Endothelial cell of umbilical vein (primary cell): Measurements from ENCODE around the gene NEO1. TPM values are rescaled to one million over a fixed set of nuclear protein-coding genes. Genes with fewer than 3 reads are reported as not detected.

Experiments used
- BruUV-seq: library from RNA; stranded (reverse); fragments of 400-500 nt; replicated peaks from 2 replicates; lab custom pipeline; 2021; lab: Mats Ljungman, UMichigan
- CTCF ChIA-PET: fragments of 300-600, 350-600 bp; sonication (Branson Sonifier 250); formaldehyde crosslinking; loops from one replicate; lab custom pipeline; 2021; ENCODE audit warnings: antibody characterized with exemption, inconsistent platforms; lab: Charles Lee
- POLR2A ChIA-PET: fragments of 300-600, 350-600 bp; sonication (Branson Sonifier 250); formaldehyde crosslinking; loops from one replicate; lab custom pipeline; 2021; ENCODE audit warnings: antibody characterized with exemption, inconsistent platforms; lab: Charles Lee
- DNase-seq: peaks from one replicate; pipeline ENCODE4 v3.0.0-alpha.2; 2011; ENCODE audit warnings: low read depth, low spot score
- FAIRE-seq: peaks from 2 replicates; lab custom pipeline; 2011; peaks lifted over from hg19 to GRCh38; lab: Jason Lieb, UNC
- H2AFZ ChIP-seq: 2 replicates; pipeline ENCODE4 v1.6.0; 2012; ENCODE audit warnings: low read depth, low read length, control low read depth, inconsistent platforms
- H3K27ac ChIP-seq: 2 replicates; pipeline ENCODE4 v1.5.1; 2011; ENCODE audit warnings: low read depth, mild to moderate bottlenecking, control low read depth, low read length, moderate library complexity; ENCODE audit not compliant: insufficient read depth
- H3K27me3 ChIP-seq, 2 experiments: 2 replicates each; pipeline versions ENCODE4 v1.6.0 to v1.6.1; 2011; ENCODE audit warnings: low read length in 2 of 2, mixed read lengths in 1 of 2; ENCODE audit not compliant: control insufficient read depth in 2 of 2, insufficient read depth in 2 of 2
- H3K36me3 ChIP-seq, 2 experiments: 2 replicates in 1 of 2; 3 replicates in 1 of 2; pipeline ENCODE4 v1.5.1; 2011; ENCODE audit warnings: low read length in 2 of 2, mild to moderate bottlenecking in 1 of 2, moderate library complexity in 1 of 2; ENCODE audit not compliant: control insufficient read depth in 2 of 2, insufficient read depth in 2 of 2; ENCODE audit errors: extremely low read depth in 1 of 2
- H3K4me1 ChIP-seq: 3 replicates; pipeline ENCODE4 v1.5.1; 2011; ENCODE audit warnings: mild to moderate bottlenecking, low read length; ENCODE audit not compliant: control insufficient read depth, insufficient read depth; ENCODE audit errors: extremely low read depth
- H3K4me2 ChIP-seq: 2 replicates; pipeline ENCODE4 v1.6.1; 2011; ENCODE audit warnings: low read length, control low read depth, mixed read lengths; ENCODE audit not compliant: insufficient read depth
- H3K4me3 ChIP-seq, 3 experiments: fragments of 200-600 bp in 1 of 3; sonication (generic), shearing (Covaris generic) in 1 of 3; replicated peaks in 1 of 3; 2 replicates each; pipeline ENCODE4 v1.5.1; 2011 to 2016; ENCODE audit warnings: control low read depth in 3 of 3, low read length in 3 of 3, mild to moderate bottlenecking in 2 of 3, inconsistent platforms in 1 of 3, low read depth in 1 of 3, moderate library complexity in 1 of 3; ENCODE audit not compliant: insufficient read depth in 1 of 3
- H3K79me2 ChIP-seq: 2 replicates; pipeline ENCODE4 v1.6.0; 2012; ENCODE audit warnings: low read length, inconsistent platforms; ENCODE audit not compliant: control insufficient read depth, insufficient read depth
- H3K9ac ChIP-seq: replicated peaks from 2 replicates; pipeline ENCODE3; 2011; ENCODE audit warnings: low read length, control low read depth; ENCODE audit not compliant: insufficient read depth; ENCODE audit errors: extremely low read depth
- H3K9me1 ChIP-seq: replicated peaks from 3 replicates; pipeline ENCODE4 v1.6.0; 2011; ENCODE audit warnings: mild to moderate bottlenecking, low read length; ENCODE audit not compliant: control insufficient read depth, insufficient read depth; ENCODE audit errors: extremely low read depth
- H3K9me3 ChIP-seq: replicated peaks from 2 replicates; pipeline ENCODE4 v1.5.1; 2012; ENCODE audit warnings: low read length, inconsistent platforms; ENCODE audit not compliant: control insufficient read depth, insufficient read depth
- H4K20me1 ChIP-seq: replicated peaks from 2 replicates; pipeline ENCODE3; 2011; ENCODE audit warnings: mild to moderate bottlenecking, low read length; ENCODE audit not compliant: control insufficient read depth, insufficient read depth; ENCODE audit errors: extremely low read depth
- EZH2 ChIP-seq: IDR thresholded peaks from 2 replicates; pipeline ENCODE4 v1.6.1; 2012; ENCODE audit warnings: borderline replicate concordance, low read depth, mild to moderate bottlenecking, moderate library complexity, low read length, inconsistent platforms; ENCODE audit not compliant: severe bottlenecking
- FOS ChIP-seq: IDR thresholded peaks from 2 replicates; pipeline ENCODE4 v1.6.1; 2011; ENCODE audit warnings: mild to moderate bottlenecking, low read length, moderate library complexity, borderline replicate concordance; ENCODE audit not compliant: insufficient read depth
- GATA2 ChIP-seq: IDR thresholded peaks from 2 replicates; pipeline ENCODE4 v1.7.0; 2011; ENCODE audit warnings: low read depth, mild to moderate bottlenecking, moderate library complexity, mixed read lengths, low read length; ENCODE audit not compliant: insufficient read length, insufficient read depth
- JUN ChIP-seq: IDR thresholded peaks from 2 replicates; pipeline ENCODE4 v1.6.1; 2011; ENCODE audit warnings: borderline replicate concordance, low read depth; ENCODE audit not compliant: insufficient read length, insufficient read depth
- MYC ChIP-seq: IDR thresholded peaks from one replicate; pipeline ENCODE4 v1.6.1; 2011; ENCODE audit warnings: mild to moderate bottlenecking, low read depth, low read length
- POLR2A ChIP-seq: IDR thresholded peaks from 2 replicates; pipeline ENCODE4 v1.6.1; 2012; ENCODE audit warnings: low read depth, mild to moderate bottlenecking, control low read depth, low read length
- POLR2AphosphoS5 ChIP-seq: IDR thresholded peaks from 2 replicates; pipeline ENCODE4 v1.6.1; 2012; ENCODE audit warnings: low read depth, mild to moderate bottlenecking, control low read depth, low read length, moderate library complexity; ENCODE audit not compliant: insufficient read depth
- dilution Hi-C: fragments of 300-500 bp; cut with MboI; formaldehyde crosslinking; loops from one replicate; pipeline ENCODE4 v1.15.0; 2019; ENCODE audit warnings: low sequenced_read_pairs; ENCODE audit not compliant: extremely low pct_ligation_motif_present
- intact Hi-C: fragments of 100-400 bp; cut with micrococcal nuclease; formaldehyde crosslinking; loops from one replicate; pipeline ENCODE4 v1.10.0; 2022
- polyA plus RNA-seq, 4 experiments: library from polyadenylated mRNA; depleted of rRNA in 3 of 4; stranded (reverse) in 3 of 4; unstranded in 1 of 4; fragments of >200 nt; gene quantifications; 2 replicates each; pipeline versions ENCODE4 v1.2.1 to v1.2.3, GENCODE V29; 2011 to 2012; ENCODE audit warnings: missing spikeins in 1 of 4
- total RNA-seq: library from RNA; stranded (reverse); gene quantifications from 2 replicates; pipeline ENCODE4 v1.2.3, GENCODE V29; 2021
- TF ChIP-seq, protein P1 (sequence below), 2 donors: IDR thresholded peaks; 1 replicate in 1 of 2; 2 replicates in 1 of 2; pipeline ENCODE4 v1.5.1; 2011; ENCODE audit warnings: low read length in 2 of 2, mild to moderate bottlenecking in 2 of 2, moderate library complexity in 2 of 2, control low read depth in 1 of 2, inconsistent platforms in 1 of 2, low read depth in 1 of 2; ENCODE audit not compliant: insufficient read depth in 1 of 2; ENCODE audit errors: extremely low read depth in 1 of 2
- TF ChIP-seq, protein P2 (sequence below): IDR thresholded peaks from 2 replicates; pipeline ENCODE4 v1.6.1; 2011; ENCODE audit not compliant: insufficient read depth, insufficient read length

Gene NEO1
- total and polyA plus RNA-seq, 2 donors (not counting 3 experiments of a cell fraction or from before 2014, with no cell fraction given) = 0.12 to 0.35 TPM

DNA sequence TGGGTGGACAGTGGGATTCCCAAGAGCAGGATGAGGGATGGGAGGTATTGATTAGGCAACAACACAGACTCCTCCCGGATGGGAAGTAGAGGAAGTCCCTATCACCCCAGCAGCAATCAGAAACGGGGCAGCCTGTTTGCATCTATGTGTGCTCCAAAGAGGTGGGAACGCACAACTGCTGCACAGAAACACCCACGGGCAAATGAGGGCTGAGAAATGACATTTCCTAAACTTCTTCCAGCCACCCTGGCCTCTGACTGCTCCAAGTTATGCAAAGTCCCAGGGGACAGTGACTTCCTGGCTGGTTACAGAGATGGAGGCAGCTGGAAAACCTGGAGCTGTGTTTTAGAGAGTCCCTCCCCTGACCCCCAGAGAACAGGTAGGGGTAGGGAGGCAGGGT, 273.9 kb downstream of the NEO1 start:
- ChIA-PET CTCF (no interaction called here), POLR2A (no interaction called here)
- Histone ChIP-seq H3K9me1 (no peaks in the 10 kb centered on the region), H3K4me1 (no peaks in the 10 kb centered on the region), H3K27ac (no peak overlapping the region), H3K4me3 (no peak overlapping the region), H2AFZ (no peak overlapping the region), H3K79me2 (no peaks in the 10 kb centered on the region), H3K27me3 (no peaks in the 10 kb centered on the region), H3K9me3 (no peaks in the 10 kb centered on the region), H3K9ac (no peak overlapping the region), H4K20me1 (no peaks in the 10 kb centered on the region), H3K36me3 (no peaks in the 10 kb centered on the region), H3K4me2 (no peak overlapping the region)
- intact Hi-C loops (no loop called here), dilution Hi-C loops (no loop called here)
- TF ChIP-seq EZH2 (no peak), GATA2 (no peak), POLR2AphosphoS5 (no peak), POLR2A (no peak), FOS (no peak), MYC (no peak), JUN (no peak)
- TF ChIP-seq, protein P1, sequence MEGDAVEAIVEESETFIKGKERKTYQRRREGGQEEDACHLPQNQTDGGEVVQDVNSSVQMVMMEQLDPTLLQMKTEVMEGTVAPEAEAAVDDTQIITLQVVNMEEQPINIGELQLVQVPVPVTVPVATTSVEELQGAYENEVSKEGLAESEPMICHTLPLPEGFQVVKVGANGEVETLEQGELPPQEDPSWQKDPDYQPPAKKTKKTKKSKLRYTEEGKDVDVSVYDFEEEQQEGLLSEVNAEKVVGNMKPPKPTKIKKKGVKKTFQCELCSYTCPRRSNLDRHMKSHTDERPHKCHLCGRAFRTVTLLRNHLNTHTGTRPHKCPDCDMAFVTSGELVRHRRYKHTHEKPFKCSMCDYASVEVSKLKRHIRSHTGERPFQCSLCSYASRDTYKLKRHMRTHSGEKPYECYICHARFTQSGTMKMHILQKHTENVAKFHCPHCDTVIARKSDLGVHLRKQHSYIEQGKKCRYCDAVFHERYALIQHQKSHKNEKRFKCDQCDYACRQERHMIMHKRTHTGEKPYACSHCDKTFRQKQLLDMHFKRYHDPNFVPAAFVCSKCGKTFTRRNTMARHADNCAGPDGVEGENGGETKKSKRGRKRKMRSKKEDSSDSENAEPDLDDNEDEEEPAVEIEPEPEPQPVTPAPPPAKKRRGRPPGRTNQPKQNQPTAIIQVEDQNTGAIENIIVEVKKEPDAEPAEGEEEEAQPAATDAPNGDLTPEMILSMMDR (IDR thresholded peaks at IDR 0.05; ENCODE audit: extremely low read depth in 1 of 2, insufficient read depth in 1 of 2, low read depth in 1 of 2, low read length in 2 of 2) = no peak
- TF ChIP-seq, protein P2, sequence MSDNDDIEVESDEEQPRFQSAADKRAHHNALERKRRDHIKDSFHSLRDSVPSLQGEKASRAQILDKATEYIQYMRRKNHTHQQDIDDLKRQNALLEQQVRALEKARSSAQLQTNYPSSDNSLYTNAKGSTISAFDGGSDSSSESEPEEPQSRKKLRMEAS = no peak
- BruUV-seq = no TSS peak
- no peak for DNase-seq
- FAIRE-seq = no peak
